Naive thymus-derived CD8-positive, alpha-beta T cell (primary cell): ENCODE data around the gene ADA. TPM values are rescaled to one million over a fixed set of nuclear protein-coding genes. Genes with fewer than 3 reads are reported as not detected.
A peak's percentile ranks its signal among the peaks of the same experiment; 100 is the strongest.
"Not testable (repeated sequence)": the region's sequence is repeated elsewhere in the genome, so short reads cannot be mapped to it uniquely, and the experiment has no call there.

Source experiments
- ATAC-seq, 2 donors: fragments of 150-1000 bp; cut with Tn5 transposase in 1 of 2; sonication (Bioruptor Pico), chemical (Tn5 transposase) in 1 of 2; 1 replicate in 1 of 2; 2 replicates in 1 of 2; pipeline ENCODE4 v1.10.0; 2021; ENCODE audit warnings: mild to moderate bottlenecking in 2 of 2, moderate library complexity in 2 of 2
- POLR2A ChIA-PET: fragments of 350-600 bp; sonication (Branson Sonifier 250); formaldehyde crosslinking; loops from one replicate; lab custom pipeline; 2021; ENCODE audit warnings: antibody characterized with exemption; lab: Charles Lee
- DNase-seq, 10 donors: peaks; one replicate each; pipeline versions ENCODE4 v3.0.0 to v3.0.0-alpha.2; 2020 to 2022
- H3K27ac Mint-ChIP-seq, 10 donors: one replicate each; pipeline ENCODE4 v1.8.0; 2020 to 2022; ENCODE audit warnings: mild to moderate bottlenecking in 10 of 10, mixed read lengths in 10 of 10, moderate library complexity in 4 of 10, inconsistent platforms in 1 of 10
- H3K27me3 Mint-ChIP-seq, 5 donors: one replicate each; pipeline ENCODE4 v1.8.0; 2021 to 2022; ENCODE audit warnings: mixed read lengths in 5 of 5
- H3K36me3 Mint-ChIP-seq, 3 donors: one replicate each; pipeline ENCODE4 v1.8.0; 2020 to 2022; ENCODE audit warnings: mixed read lengths in 3 of 3, mild to moderate bottlenecking in 2 of 3, inconsistent platforms in 1 of 3
- H3K4me1 Mint-ChIP-seq, 4 donors: one replicate each; pipeline ENCODE4 v1.8.0; 2021 to 2022; ENCODE audit warnings: mixed read lengths in 4 of 4
- H3K4me3 Mint-ChIP-seq, 10 donors: one replicate each; pipeline ENCODE4 v1.8.0; 2020 to 2022; ENCODE audit warnings: mild to moderate bottlenecking in 10 of 10, mixed read lengths in 10 of 10, moderate library complexity in 6 of 10, inconsistent platforms in 1 of 10
- H3K9me3 Mint-ChIP-seq, 9 donors: one replicate each; pipeline ENCODE4 v1.8.0; 2020 to 2022; ENCODE audit warnings: mixed read lengths in 9 of 9, mild to moderate bottlenecking in 3 of 9, inconsistent platforms in 1 of 9, moderate library complexity in 1 of 9
- polyA plus RNA-seq, 3 donors: library from polyadenylated mRNA; unstranded; fragments of 300-500 nt; fragmentation: Illumina TruSeq; gene quantifications; one replicate each; pipeline ENCODE4 v1.2.3, GENCODE V29; 2021
- total RNA-seq, 8 experiments: library from RNA in 2 of 8; stranded (reverse) in 2 of 8; gene quantifications; one replicate each; pipeline ENCODE4 v1.2.3 and lab custom pipeline; 2021 to 2026

The ADA gene
- total and polyA plus RNA-seq, 5 experiments from 2014 or later: 24.1 to 47.1 (median 31.2) TPM

GRCh38 chr20:44690781-44691423, 39.4 kb upstream of the ADA start:
- no peak overlapping the region for H3K4me3 Mint-ChIP-seq
- peaks cover 0 to 5% (median 0%) of the 10 kb centered on the region in 5 donors for H3K27me3 Mint-ChIP-seq
- H3K27ac Mint-ChIP-seq: peak overlapping the region in 1 of 10 donors; percentile 51
- H3K4me1 Mint-ChIP-seq: no peaks in the 10 kb centered on the region
- no peaks in the 10 kb centered on the region for H3K9me3 Mint-ChIP-seq
- ATAC-seq (no peak), DNase-seq (no peak)
- no peaks in the 10 kb centered on the region for H3K36me3 Mint-ChIP-seq
- POLR2A ChIA-PET: no interaction called here

GRCh38 chr20:44689809-44690208, 38.3 kb upstream of the ADA start:
- H3K4me1 Mint-ChIP-seq: peaks cover 4 to 7% (median 5%) of the 10 kb centered on the region in 4 donors
- H3K9me3 Mint-ChIP-seq: no peaks in the 10 kb centered on the region
- DNase-seq (no peak), ATAC-seq (no peak)
- H3K36me3 Mint-ChIP-seq: no peaks in the 10 kb centered on the region
- POLR2A ChIA-PET: no interaction called here
- peaks cover 0 to 5% (median 0%) of the 10 kb centered on the region in 5 donors for H3K27me3 Mint-ChIP-seq
- no peak overlapping the region for H3K27ac Mint-ChIP-seq
- no peak overlapping the region for H3K4me3 Mint-ChIP-seq

- Mint-ChIP-seq H3K27me3 (peaks cover 0 to 5% (median 0%) of the 10 kb centered on the region in 5 donors), H3K9me3 (no peaks in the 10 kb centered on the region), H3K36me3 (no peaks in the 10 kb centered on the region), H3K4me1 (peaks cover 6 to 16% (median 8%) of the 10 kb centered on the region in 4 donors), H3K27ac (no peak overlapping the region), H3K4me3 (no peak overlapping the region)
- POLR2A ChIA-PET: no interaction called here
- DNase-seq (no peak), ATAC-seq (no peak)
Measured at GRCh38 chr20:44688053-44688625, 36.6 kb upstream of the ADA start.

- H3K27ac Mint-ChIP-seq: no peak overlapping the region
- H3K4me1 Mint-ChIP-seq: peaks cover 6 to 16% (median 8%) of the 10 kb centered on the region in 4 donors
Measured at GRCh38 chr20:44686934-44687333, 35.4 kb upstream of the ADA start.

GRCh38 chr20:44684047-44684967, 32.8 kb upstream of the ADA start:
- peak overlapping the region in 4 of 10 donors; percentile 12 to 86 (median 60) for H3K27ac Mint-ChIP-seq
- H3K27me3 Mint-ChIP-seq: peaks cover 0 to 2% (median 0%) of the 10 kb centered on the region in 5 donors
- peaks cover 6 to 16% (median 8%) of the 10 kb centered on the region in 4 donors for H3K4me1 Mint-ChIP-seq
- H3K36me3 Mint-ChIP-seq: no peaks in the 10 kb centered on the region
- peak in 1 of 2 donors; percentile 5 for ATAC-seq
- H3K9me3 Mint-ChIP-seq: no peaks in the 10 kb centered on the region
- no peak for DNase-seq
- H3K4me3 Mint-ChIP-seq: no peak overlapping the region
- POLR2A ChIA-PET: interaction anchor here (0.6 to 1.7 kb wide), 14 partner anchors 12 to 714 kb away, joined by 3 to 17 read pairs (median 5); partner anchors contain the start of genes ADA and SERINC3

More at GRCh38 chr20:44686934-44687333, 35.4 kb upstream of the ADA start:
- Mint-ChIP-seq H3K36me3 (no peaks in the 10 kb centered on the region), H3K4me3 (no peak overlapping the region), H3K27me3 (peaks cover 0 to 5% (median 0%) of the 10 kb centered on the region in 5 donors), H3K9me3 (no peaks in the 10 kb centered on the region)
- DNase-seq (no peak), ATAC-seq (no peak)
- POLR2A ChIA-PET: no interaction called here

GRCh38 chr20:44683263-44684046, 32.0 kb upstream of the ADA start:
- POLR2A ChIA-PET: interaction anchor here (0.5 to 1.7 kb wide), 11 partner anchors 12 to 162 kb away, joined by 3 to 17 read pairs (median 5); partner anchors contain the start of genes ADA and SERINC3

GRCh38 chr20:44681796-44682566, 30.5 kb upstream of the ADA start:
- POLR2A ChIA-PET: interaction anchor here (1.2 kb wide), 1 partner anchor 35 kb away, joined by 4 read pairs; no protein-coding TSS in a partner anchor
- H3K4me1 Mint-ChIP-seq: peaks cover 6 to 16% (median 8%) of the 10 kb centered on the region in 4 donors
- ATAC-seq: no peak
- H3K27ac Mint-ChIP-seq: peak overlapping the region in 1 of 10 donors; percentile 44
- no peaks in the 10 kb centered on the region for H3K36me3 Mint-ChIP-seq
- H3K27me3 Mint-ChIP-seq: peaks cover 0 to under 1% (median 0%) of the 10 kb centered on the region in 5 donors
- no peak for DNase-seq
- no peak overlapping the region for H3K4me3 Mint-ChIP-seq
- no peaks in the 10 kb centered on the region for H3K9me3 Mint-ChIP-seq

More at GRCh38 chr20:44683263-44684046, 32.0 kb upstream of the ADA start:
- peak in 8 of 10 donors; percentile 24 to 77 (median 48) for DNase-seq
- peaks cover 0 to 2% (median 0%) of the 10 kb centered on the region in 5 donors for H3K27me3 Mint-ChIP-seq
- ATAC-seq: peak; percentile 70 to 92
- no peak overlapping the region for H3K4me3 Mint-ChIP-seq
- H3K9me3 Mint-ChIP-seq: no peaks in the 10 kb centered on the region
- peaks cover 6 to 16% (median 8%) of the 10 kb centered on the region in 4 donors for H3K4me1 Mint-ChIP-seq
- peak overlapping the region in 4 of 10 donors; percentile 12 to 72 (median 28) for H3K27ac Mint-ChIP-seq
- no peaks in the 10 kb centered on the region for H3K36me3 Mint-ChIP-seq

- no peak for ATAC-seq
- no peak for DNase-seq
- Mint-ChIP-seq H3K4me1 (peaks cover 0 to 6% (median under 1%) of the 10 kb centered on the region in 4 donors), H3K36me3 (no peaks in the 10 kb centered on the region), H3K27me3 (no peaks in the 10 kb centered on the region), H3K4me3 (no peak overlapping the region), H3K9me3 (no peaks in the 10 kb centered on the region), H3K27ac (peak overlapping the region in 1 of 10 donors; percentile 12)
- POLR2A ChIA-PET: interaction anchor here (0.5 kb wide), 1 partner anchor 79 kb away, joined by 4 read pairs; no protein-coding TSS in a partner anchor
Measured at GRCh38 chr20:44678990-44679611, 27.6 kb upstream of the ADA start.

- H3K9me3 Mint-ChIP-seq: no peaks in the 10 kb centered on the region
- DNase-seq (no peak), ATAC-seq (no peak)
- no peak overlapping the region for H3K4me3 Mint-ChIP-seq
- H3K4me1 Mint-ChIP-seq: no peaks in the 10 kb centered on the region
- POLR2A ChIA-PET: interaction anchor here (0.5 to 0.7 kb wide), 2 partner anchors 35 to 78 kb away, joined by 3 to 4 read pairs; no protein-coding TSS in a partner anchor
- H3K27ac Mint-ChIP-seq: no peak overlapping the region
- H3K27me3 Mint-ChIP-seq: no peaks in the 10 kb centered on the region
- no peaks in the 10 kb centered on the region for H3K36me3 Mint-ChIP-seq
Measured at GRCh38 chr20:44678242-44678641, 26.7 kb upstream of the ADA start.

GRCh38 chr20:44672318-44672902, 20.9 kb upstream of the ADA start:
- not testable (repeated sequence) for ATAC-seq, H3K36me3 Mint-ChIP-seq, H3K9me3 Mint-ChIP-seq, H3K27ac Mint-ChIP-seq, H3K27me3 Mint-ChIP-seq
- POLR2A ChIA-PET: interaction anchor here (0.6 to 1.4 kb wide), 11 partner anchors 11 to 1089 kb away, joined by 3 to 11 read pairs (median 5); partner anchors contain the start of gene ADA
- Mint-ChIP-seq H3K4me1 (peaks cover 6 to 26% (median 7%) of the 10 kb centered on the region in 4 donors), H3K4me3 (peak overlapping the region in 7 of 10 donors; percentile 92 to 96 (median 94))
- DNase-seq: peak in 2 of 10 donors; percentile 19 to 31
